Activated naive CD4-positive, alpha-beta T cell treated with anti-CD3 and anti-CD28 coated beads for 36 hours (primary cell): ENCODE results near the gene SPDYE2B. TPM values are rescaled to one million over a fixed set of nuclear protein-coding genes. Genes with fewer than 3 reads are reported as not detected.
"Not testable (repeated sequence)": the region's sequence is repeated elsewhere in the genome, so short reads cannot be mapped to it uniquely, and the experiment has no call there.

ENCODE experiments used
- CTCF ChIA-PET: fragments of 350-600 bp; sonication (Branson Sonifier 250); formaldehyde crosslinking; loops from one replicate; lab custom pipeline; 2021; ENCODE audit warnings: antibody characterized with exemption; lab: Charles Lee
- DNase-seq: peaks from one replicate; pipeline ENCODE4 v3.0.0-alpha.2; 2020
- H3K27ac Mint-ChIP-seq: one replicate; pipeline ENCODE4 v1.8.0; 2021; ENCODE audit warnings: mild to moderate bottlenecking, mixed read lengths
- H3K27me3 Mint-ChIP-seq: one replicate; pipeline ENCODE4 v1.8.0; 2021; ENCODE audit warnings: low read depth, mixed read lengths
- H3K36me3 Mint-ChIP-seq: one replicate; pipeline ENCODE4 v1.8.0; 2021; ENCODE audit warnings: low read depth, mixed read lengths
- H3K4me1 Mint-ChIP-seq: one replicate; pipeline ENCODE4 v1.8.0; 2021; ENCODE audit warnings: low read depth, mixed read lengths
- H3K4me3 Mint-ChIP-seq: one replicate; pipeline ENCODE4 v1.8.0; 2021; ENCODE audit warnings: mild to moderate bottlenecking, moderate library complexity, mixed read lengths
- H3K9me3 Mint-ChIP-seq: one replicate; pipeline ENCODE4 v1.8.0; 2021; ENCODE audit warnings: mixed read lengths
- intact Hi-C: fragments of 100-400 bp; cut with micrococcal nuclease; formaldehyde crosslinking; loops from one replicate; pipeline ENCODE4 v1.15.1; 2023
- total RNA-seq, 2 experiments: library from RNA; stranded (reverse); gene quantifications; one replicate each; pipeline ENCODE4 v1.2.3, GENCODE V29; 2021

Gene SPDYE2B
- total RNA-seq, 2 experiments from 2014 or later, result 0.19 TPM; not detected in 1

- DNase-seq, H3K4me1 Mint-ChIP-seq, H3K4me3 Mint-ChIP-seq, H3K9me3 Mint-ChIP-seq, H3K27me3 Mint-ChIP-seq, H3K27ac Mint-ChIP-seq, H3K36me3 Mint-ChIP-seq, intact Hi-C loops, CTCF ChIA-PET: not testable (repeated sequence)
Measured at GRCh38 chr7:102667523-102667922, 17.4 kb downstream of the SPDYE2B start.

- intact Hi-C loops, CTCF ChIA-PET, H3K27ac Mint-ChIP-seq, DNase-seq, H3K4me1 Mint-ChIP-seq, H3K36me3 Mint-ChIP-seq, H3K9me3 Mint-ChIP-seq, H3K4me3 Mint-ChIP-seq, H3K27me3 Mint-ChIP-seq: not testable (repeated sequence)
Measured at GRCh38 chr7:102671166-102671955, 21.2 kb downstream of the SPDYE2B start, which contains the start of gene POLR2J2. POLR2J2 (minus strand) TSS chr7:102671663; CDS start chr7:102671601, 62 bp downstream.

GRCh38 chr7:102671956-102672307 lies 21.8 kb downstream of the SPDYE2B start:
- H3K27ac Mint-ChIP-seq, H3K27me3 Mint-ChIP-seq, DNase-seq, H3K4me1 Mint-ChIP-seq, H3K36me3 Mint-ChIP-seq, H3K4me3 Mint-ChIP-seq, intact Hi-C loops, H3K9me3 Mint-ChIP-seq, CTCF ChIA-PET: not testable (repeated sequence)

- H3K4me3 Mint-ChIP-seq, H3K4me1 Mint-ChIP-seq, CTCF ChIA-PET, H3K36me3 Mint-ChIP-seq, H3K27me3 Mint-ChIP-seq, H3K9me3 Mint-ChIP-seq, H3K27ac Mint-ChIP-seq, DNase-seq, intact Hi-C loops: not testable (repeated sequence)
Measured at GRCh38 chr7:102673447-102674067, 23.4 kb downstream of the SPDYE2B start.

GRCh38 chr7:102675545-102675944 lies 25.4 kb downstream of the SPDYE2B start:
- H3K4me1 Mint-ChIP-seq, H3K9me3 Mint-ChIP-seq, H3K36me3 Mint-ChIP-seq, CTCF ChIA-PET, intact Hi-C loops, H3K27me3 Mint-ChIP-seq, H3K27ac Mint-ChIP-seq, H3K4me3 Mint-ChIP-seq: not testable (repeated sequence)
- peak; percentile 12 for DNase-seq

- H3K27me3 Mint-ChIP-seq, CTCF ChIA-PET, intact Hi-C loops, H3K9me3 Mint-ChIP-seq, H3K36me3 Mint-ChIP-seq, H3K4me1 Mint-ChIP-seq, H3K27ac Mint-ChIP-seq, DNase-seq, H3K4me3 Mint-ChIP-seq: not testable (repeated sequence)
Measured at GRCh38 chr7:102680780-102681179, 30.7 kb downstream of the SPDYE2B start.

GRCh38 chr7:102682560-102682959 lies 32.4 kb downstream of the SPDYE2B start:
- DNase-seq, H3K9me3 Mint-ChIP-seq, H3K36me3 Mint-ChIP-seq, H3K27me3 Mint-ChIP-seq, H3K4me1 Mint-ChIP-seq, H3K4me3 Mint-ChIP-seq, H3K27ac Mint-ChIP-seq, CTCF ChIA-PET, intact Hi-C loops: not testable (repeated sequence)

- DNase-seq, H3K36me3 Mint-ChIP-seq, intact Hi-C loops, H3K27me3 Mint-ChIP-seq, CTCF ChIA-PET, H3K9me3 Mint-ChIP-seq, H3K4me3 Mint-ChIP-seq, H3K27ac Mint-ChIP-seq, H3K4me1 Mint-ChIP-seq: not testable (repeated sequence)
Measured at GRCh38 chr7:102688299-102689036, 38.3 kb downstream of the SPDYE2B start.

- intact Hi-C loops, CTCF ChIA-PET, DNase-seq, H3K9me3 Mint-ChIP-seq, H3K27me3 Mint-ChIP-seq, H3K27ac Mint-ChIP-seq, H3K4me1 Mint-ChIP-seq, H3K4me3 Mint-ChIP-seq, H3K36me3 Mint-ChIP-seq: not testable (repeated sequence)
Measured at GRCh38 chr7:102689436-102690282, 39.5 kb downstream of the SPDYE2B start.

GRCh38 chr7:102690602-102691001 lies 40.5 kb downstream of the SPDYE2B start:
- intact Hi-C loops, H3K27me3 Mint-ChIP-seq, H3K9me3 Mint-ChIP-seq, H3K27ac Mint-ChIP-seq, DNase-seq, H3K4me1 Mint-ChIP-seq, H3K36me3 Mint-ChIP-seq, H3K4me3 Mint-ChIP-seq: not testable (repeated sequence)
- CTCF ChIA-PET, result interaction anchor here (1.2 kb wide), 1 partner anchor 385 kb away, joined by 3 read pairs; no protein-coding TSS in a partner anchor

- H3K9me3 Mint-ChIP-seq, CTCF ChIA-PET, DNase-seq, intact Hi-C loops, H3K27me3 Mint-ChIP-seq, H3K27ac Mint-ChIP-seq, H3K36me3 Mint-ChIP-seq, H3K4me3 Mint-ChIP-seq, H3K4me1 Mint-ChIP-seq: not testable (repeated sequence)
Measured at GRCh38 chr7:102694008-102694407, 43.9 kb downstream of the SPDYE2B start.

- H3K9me3 Mint-ChIP-seq, CTCF ChIA-PET, DNase-seq, intact Hi-C loops, H3K4me1 Mint-ChIP-seq, H3K27ac Mint-ChIP-seq, H3K4me3 Mint-ChIP-seq, H3K36me3 Mint-ChIP-seq, H3K27me3 Mint-ChIP-seq: not testable (repeated sequence)
Measured at GRCh38 chr7:102695033-102695552, 45.0 kb downstream of the SPDYE2B start.
